Limb (tissue), 2 donors: Measurements from ENCODE around the gene LCE1A.

ENCODE experiments used
- DNase-seq, 2 donors: peaks; one replicate each; pipeline ENCODE4 v3.0.0-alpha.2; 2016; ENCODE audit errors: extremely low spot score in 2 of 2

Gene LCE1A

DNA sequence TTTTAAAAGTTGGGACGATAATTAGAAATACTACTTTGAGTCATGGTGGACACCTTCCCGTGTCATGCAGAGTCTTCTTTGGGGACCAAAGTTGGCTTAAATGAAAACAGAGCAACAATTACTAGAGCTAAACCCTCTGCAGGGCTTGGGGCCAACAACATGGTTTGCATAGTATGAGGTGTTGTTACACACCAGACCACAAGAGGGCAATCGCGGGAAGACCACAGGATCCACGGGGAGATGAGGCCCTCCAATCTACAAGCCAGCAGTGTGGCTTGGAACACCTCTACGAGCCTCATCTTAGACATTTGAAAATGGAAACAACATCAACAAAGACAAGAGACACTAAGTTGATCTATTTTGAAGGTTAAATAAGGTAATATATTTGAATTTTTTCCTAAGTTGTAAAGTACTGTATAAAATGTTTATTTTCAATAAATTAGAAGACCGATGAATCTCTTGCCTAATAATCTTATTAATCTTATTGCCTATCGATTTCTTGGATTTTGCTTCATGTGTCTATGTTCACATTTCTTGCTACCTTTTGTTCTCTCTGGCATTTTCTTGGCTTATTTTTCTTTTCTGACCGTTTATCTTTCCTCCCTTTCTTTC lies 42.6 kb downstream of the LCE1A start:
- DNase-seq, result peak; percentile 56 to 62

DNA sequence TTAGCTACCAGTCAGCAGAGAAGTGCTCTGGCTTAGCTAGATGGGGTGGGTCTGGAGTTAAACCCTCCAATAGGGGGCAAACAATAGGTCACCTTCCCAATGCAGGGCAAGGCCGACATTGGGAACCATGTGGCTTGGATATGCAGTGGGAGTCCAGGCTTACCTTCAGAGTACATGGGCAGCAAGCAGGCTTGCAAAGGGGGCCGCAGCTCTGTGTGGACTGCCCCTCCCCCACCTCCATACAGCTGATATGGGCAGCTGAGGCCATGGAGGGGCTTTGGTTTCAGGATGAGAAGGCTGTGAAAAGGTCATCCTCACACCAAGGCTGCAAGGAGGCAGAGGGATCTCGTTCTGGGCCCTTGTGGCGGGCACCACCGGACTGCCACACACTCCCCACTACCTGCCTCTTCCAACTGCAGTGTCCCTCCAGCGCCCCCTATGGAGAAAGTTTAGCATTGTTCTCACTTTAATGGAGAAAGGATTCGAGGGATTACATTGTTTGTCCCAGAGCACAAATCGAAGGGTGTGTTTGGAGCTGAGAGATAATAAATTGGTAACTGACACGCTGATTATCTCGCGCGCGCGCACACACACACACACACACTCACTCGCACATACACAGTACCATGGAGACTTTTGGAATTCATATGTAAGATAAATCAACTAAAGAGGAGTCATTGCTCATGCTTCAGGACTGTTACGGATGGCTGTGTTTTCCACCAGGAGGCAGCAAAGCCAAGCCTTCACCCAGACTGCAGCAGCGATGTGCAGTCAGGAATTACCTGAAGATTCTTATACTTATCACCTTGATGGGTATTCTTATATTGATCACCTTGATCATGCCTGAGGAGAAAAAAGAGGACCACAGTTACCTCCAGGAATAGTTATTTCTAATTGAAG lies 43.8 kb downstream of the LCE1A start:
- no peak for DNase-seq

DNA sequence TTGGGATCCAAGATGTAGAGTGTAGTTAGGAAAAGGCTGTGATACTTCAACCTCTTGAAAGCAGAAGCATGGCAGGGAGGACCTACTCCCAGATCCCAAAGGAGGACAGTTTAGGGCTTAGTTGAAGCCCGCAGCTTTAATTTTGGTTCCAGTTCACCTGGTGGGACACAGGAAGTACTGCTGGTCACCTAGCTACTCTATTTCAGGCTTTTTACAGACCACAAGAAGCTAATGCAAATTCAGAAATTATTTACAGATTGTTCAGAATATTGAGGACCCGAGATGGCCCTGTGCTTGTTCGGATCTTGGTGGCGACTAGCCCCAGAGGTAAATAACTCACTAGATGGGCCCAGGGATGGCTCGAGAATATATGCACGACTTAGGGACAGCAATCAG lies 44.5 kb downstream of the LCE1A start:
- DNase-seq, result no peak

DNA sequence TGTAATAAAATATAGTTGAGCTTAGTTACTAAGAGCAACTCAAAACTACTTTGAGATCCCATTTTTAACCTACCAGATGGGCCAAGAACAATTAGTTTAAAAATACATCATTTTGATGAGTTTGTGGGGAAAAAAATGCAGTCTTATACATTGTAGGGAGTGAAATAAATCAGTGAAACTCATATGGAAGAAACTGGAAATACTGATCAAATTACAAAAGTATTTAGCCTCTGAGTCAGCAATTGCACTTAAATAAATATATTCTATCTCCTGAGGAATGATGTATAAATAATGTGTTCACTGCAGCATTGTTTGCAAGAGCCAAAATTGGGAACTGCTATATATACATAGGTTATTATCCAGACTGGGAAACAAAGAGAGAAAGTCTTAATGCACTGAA lies 46.2 kb downstream of the LCE1A start:
- DNase-seq, result peak in 1 of 2 donors; percentile 6

DNA sequence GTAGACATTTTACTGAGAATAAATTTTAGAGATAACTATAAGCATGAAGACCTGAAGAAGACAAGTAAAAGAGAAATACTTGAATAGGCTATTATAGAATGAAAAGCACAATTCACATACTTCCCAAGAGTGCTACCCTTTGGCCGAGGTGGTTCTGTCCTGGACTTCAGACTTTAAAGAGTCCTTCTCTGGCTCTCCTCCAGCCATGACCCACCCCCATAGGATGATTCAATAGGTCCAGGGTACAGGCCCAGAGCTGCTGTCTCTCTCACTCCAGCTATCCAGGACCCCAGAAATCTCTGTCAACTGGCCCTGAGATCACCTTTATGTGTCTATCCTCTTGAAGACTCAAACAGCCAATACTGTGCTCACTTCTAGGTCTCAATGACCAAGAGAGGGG lies 49.6 kb downstream of the LCE1A start:
- DNase-seq, result no peak
